ENCODE results near the gene SNX9. TPM values are rescaled to one million over a fixed set of nuclear protein-coding genes. Genes with fewer than 3 reads are reported as not detected.

SNX9 gene
- total RNA-seq, 2 experiments from 2014 or later = 46.6 to 48.5 TPM

- H3K4me3 Mint-ChIP-seq = no peak overlapping the region
- peak overlapping the region; percentile 95 for H3K27ac Mint-ChIP-seq
- CTCF ChIA-PET = interaction anchor here (1.6 kb wide), 1 partner anchor 131 kb away, joined by 5 read pairs; no protein-coding TSS in a partner anchor
- Histone ChIP-seq H3K4me3 (ENCODE audit: low read length) (no peak overlapping the region), H3K36me3 (ENCODE audit: insufficient read depth, low read length) (peaks cover 17% of the 10 kb centered on the region), H3K9me3 (ENCODE audit: control insufficient read depth in 1 of 2, insufficient read depth in 1 of 2, low read length in 2 of 2) (no peaks in the 10 kb centered on the region), H3K27ac (ENCODE audit: low read depth in 1 of 2, low read length in 2 of 2) (no peak overlapping the region), H3K4me1 (ENCODE audit: insufficient read depth, low read length) (peaks cover 30% of the 10 kb centered on the region), H3K27me3 (ENCODE audit: control insufficient read depth in 1 of 2, insufficient read depth in 2 of 2, low read length in 2 of 2) (no peaks in the 10 kb centered on the region)
- no peak for ATAC-seq (ENCODE audit: poor library complexity)
- no peaks in the 10 kb centered on the region for H3K27me3 Mint-ChIP-seq
- H3K36me3 Mint-ChIP-seq (ENCODE audit: low read depth) = peaks cover 82% of the 10 kb centered on the region
- H3K4me1 Mint-ChIP-seq (ENCODE audit: low read depth) = peaks cover 83% of the 10 kb centered on the region
- TF ChIP-seq, protein P1, sequence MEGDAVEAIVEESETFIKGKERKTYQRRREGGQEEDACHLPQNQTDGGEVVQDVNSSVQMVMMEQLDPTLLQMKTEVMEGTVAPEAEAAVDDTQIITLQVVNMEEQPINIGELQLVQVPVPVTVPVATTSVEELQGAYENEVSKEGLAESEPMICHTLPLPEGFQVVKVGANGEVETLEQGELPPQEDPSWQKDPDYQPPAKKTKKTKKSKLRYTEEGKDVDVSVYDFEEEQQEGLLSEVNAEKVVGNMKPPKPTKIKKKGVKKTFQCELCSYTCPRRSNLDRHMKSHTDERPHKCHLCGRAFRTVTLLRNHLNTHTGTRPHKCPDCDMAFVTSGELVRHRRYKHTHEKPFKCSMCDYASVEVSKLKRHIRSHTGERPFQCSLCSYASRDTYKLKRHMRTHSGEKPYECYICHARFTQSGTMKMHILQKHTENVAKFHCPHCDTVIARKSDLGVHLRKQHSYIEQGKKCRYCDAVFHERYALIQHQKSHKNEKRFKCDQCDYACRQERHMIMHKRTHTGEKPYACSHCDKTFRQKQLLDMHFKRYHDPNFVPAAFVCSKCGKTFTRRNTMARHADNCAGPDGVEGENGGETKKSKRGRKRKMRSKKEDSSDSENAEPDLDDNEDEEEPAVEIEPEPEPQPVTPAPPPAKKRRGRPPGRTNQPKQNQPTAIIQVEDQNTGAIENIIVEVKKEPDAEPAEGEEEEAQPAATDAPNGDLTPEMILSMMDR (IDR thresholded peaks at IDR 0.05) = no peak
- intact Hi-C loops (cut with DNase I, micrococcal nuclease) = no loop called here
- H3K9me3 Mint-ChIP-seq = no peaks in the 10 kb centered on the region
- DNase-seq = no peak
- POLR2A ChIA-PET = no interaction called here
Measured at GRCh38 chr6:157887892-157888291, 64.8 kb downstream of the SNX9 start.

- H3K4me3 Mint-ChIP-seq = peak overlapping the region; percentile 36
Measured at GRCh38 chr6:157891544-157892362, 68.7 kb downstream of the SNX9 start.

GRCh38 chr6:157892363-157892877, 69.4 kb downstream of the SNX9 start:
- CTCF ChIA-PET = interaction anchor here (1.3 to 2.0 kb wide), 4 partner anchors 16 to 136 kb away, joined by 3 to 8 read pairs (median 6); no protein-coding TSS in a partner anchor
- no peaks in the 10 kb centered on the region for H3K9me3 Mint-ChIP-seq

More at GRCh38 chr6:157891544-157892362, 68.7 kb downstream of the SNX9 start:
- Histone ChIP-seq H3K4me1 (ENCODE audit: insufficient read depth, low read length) (peaks cover 20% of the 10 kb centered on the region), H3K4me3 (ENCODE audit: low read length) (no peak overlapping the region), H3K36me3 (ENCODE audit: insufficient read depth, low read length) (peaks cover 21% of the 10 kb centered on the region), H3K9me3 (ENCODE audit: control insufficient read depth in 1 of 2, insufficient read depth in 1 of 2, low read length in 2 of 2) (no peaks in the 10 kb centered on the region), H3K27ac (ENCODE audit: low read depth in 1 of 2, low read length in 2 of 2) (no peak overlapping the region), H3K27me3 (ENCODE audit: control insufficient read depth in 1 of 2, insufficient read depth in 2 of 2, low read length in 2 of 2) (no peaks in the 10 kb centered on the region)
- H3K27ac Mint-ChIP-seq = peak overlapping the region; percentile 79
- peaks cover 81% of the 10 kb centered on the region for H3K36me3 Mint-ChIP-seq (ENCODE audit: low read depth)
- H3K27me3 Mint-ChIP-seq = no peaks in the 10 kb centered on the region
- intact Hi-C loops (cut with DNase I, micrococcal nuclease) = loop anchor here in 1 of 2 experiments (10.0 kb wide), 2 partner anchors 507 to 577 kb away; partner anchors contain the start of gene ZDHHC14
- TF ChIP-seq, protein P1 (IDR thresholded peaks at IDR 0.05) = no peak
- ATAC-seq (ENCODE audit: poor library complexity) (no peak), DNase-seq (no peak)
- H3K9me3 Mint-ChIP-seq = no peaks in the 10 kb centered on the region
- ChIA-PET POLR2A (interaction anchor here (0.8 to 1.6 kb wide), 5 partner anchors 8 to 132 kb away, joined by 3 to 4 read pairs (median 3); no protein-coding TSS in a partner anchor), CTCF (interaction anchor here (1.3 to 2.0 kb wide), 4 partner anchors 15 to 135 kb away, joined by 3 to 8 read pairs (median 6); no protein-coding TSS in a partner anchor)
- peaks cover 63% of the 10 kb centered on the region for H3K4me1 Mint-ChIP-seq (ENCODE audit: low read depth)

More at GRCh38 chr6:157892363-157892877, 69.4 kb downstream of the SNX9 start:
- peak overlapping the region; percentile 79 for H3K27ac Mint-ChIP-seq
- Histone ChIP-seq H3K27me3 (ENCODE audit: control insufficient read depth in 1 of 2, insufficient read depth in 2 of 2, low read length in 2 of 2) (no peaks in the 10 kb centered on the region), H3K4me1 (ENCODE audit: insufficient read depth, low read length) (peaks cover 20% of the 10 kb centered on the region), H3K36me3 (ENCODE audit: insufficient read depth, low read length) (peaks cover 27% of the 10 kb centered on the region), H3K27ac (ENCODE audit: low read depth in 1 of 2, low read length in 2 of 2) (no peak overlapping the region), H3K9me3 (ENCODE audit: control insufficient read depth in 1 of 2, insufficient read depth in 1 of 2, low read length in 2 of 2) (no peaks in the 10 kb centered on the region), H3K4me3 (ENCODE audit: low read length) (no peak overlapping the region)
- DNase-seq = no peak
- H3K4me1 Mint-ChIP-seq (ENCODE audit: low read depth) = peaks cover 56% of the 10 kb centered on the region
- peak; percentile 21 for ATAC-seq (ENCODE audit: poor library complexity)
- H3K36me3 Mint-ChIP-seq (ENCODE audit: low read depth) = peaks cover 79% of the 10 kb centered on the region
- peak overlapping the region; percentile 36 for H3K4me3 Mint-ChIP-seq
- TF ChIP-seq, protein P1 (IDR thresholded peaks at IDR 0.05) = no peak
- POLR2A ChIA-PET = interaction anchor here (1.0 to 1.6 kb wide), 3 partner anchors 12 to 133 kb away, joined by 3 to 4 read pairs (median 3); no protein-coding TSS in a partner anchor
- intact Hi-C loops (cut with DNase I, micrococcal nuclease) = loop anchor here in 1 of 2 experiments (10.0 kb wide), 2 partner anchors 508 to 578 kb away; partner anchors contain the start of gene ZDHHC14
- no peaks in the 10 kb centered on the region for H3K27me3 Mint-ChIP-seq
